Fibroblast of pulmonary artery (primary cell): ENCODE results near the gene CAMTA2.
A peak's percentile ranks its signal among the peaks of the same experiment; 100 is the strongest.

Experiments used
- DNase-seq: peaks from one replicate; pipeline ENCODE4 v3.0.0-alpha.2; 2010; ENCODE audit warnings: low read depth
- H3K4me3 ChIP-seq: replicated peaks from 2 replicates; pipeline ENCODE4 v1.5.1; 2011; ENCODE audit warnings: low read depth, mild to moderate bottlenecking, control low read depth, low read length, moderate library complexity
- CTCF ChIP-seq: IDR thresholded peaks from 2 replicates; pipeline ENCODE4 v1.5.1; 2011; ENCODE audit warnings: mild to moderate bottlenecking, control low read depth, low read length, inconsistent platforms; ENCODE audit errors: missing control alignments

Gene CAMTA2

GRCh38 chr17:4950746-4951204 lies 36.7 kb downstream of the CAMTA2 start, which contains the start of gene ENO3:
Gene ENO3, plus strand, starts transcription at chr17:4951119. Its CDS starts 711 bp downstream, at chr17:4951830.
- no peak for DNase-seq
- no peak for TF ChIP-seq CTCF
- H3K4me3 ChIP-seq: peak within 1 kb of the TSS; percentile 40

GRCh38 chr17:4950075-4950745 lies 37.3 kb downstream of the CAMTA2 start:
- TF ChIP-seq CTCF: no peak
- peak overlapping the region; percentile 40 for H3K4me3 ChIP-seq
- no peak for DNase-seq

DNA sequence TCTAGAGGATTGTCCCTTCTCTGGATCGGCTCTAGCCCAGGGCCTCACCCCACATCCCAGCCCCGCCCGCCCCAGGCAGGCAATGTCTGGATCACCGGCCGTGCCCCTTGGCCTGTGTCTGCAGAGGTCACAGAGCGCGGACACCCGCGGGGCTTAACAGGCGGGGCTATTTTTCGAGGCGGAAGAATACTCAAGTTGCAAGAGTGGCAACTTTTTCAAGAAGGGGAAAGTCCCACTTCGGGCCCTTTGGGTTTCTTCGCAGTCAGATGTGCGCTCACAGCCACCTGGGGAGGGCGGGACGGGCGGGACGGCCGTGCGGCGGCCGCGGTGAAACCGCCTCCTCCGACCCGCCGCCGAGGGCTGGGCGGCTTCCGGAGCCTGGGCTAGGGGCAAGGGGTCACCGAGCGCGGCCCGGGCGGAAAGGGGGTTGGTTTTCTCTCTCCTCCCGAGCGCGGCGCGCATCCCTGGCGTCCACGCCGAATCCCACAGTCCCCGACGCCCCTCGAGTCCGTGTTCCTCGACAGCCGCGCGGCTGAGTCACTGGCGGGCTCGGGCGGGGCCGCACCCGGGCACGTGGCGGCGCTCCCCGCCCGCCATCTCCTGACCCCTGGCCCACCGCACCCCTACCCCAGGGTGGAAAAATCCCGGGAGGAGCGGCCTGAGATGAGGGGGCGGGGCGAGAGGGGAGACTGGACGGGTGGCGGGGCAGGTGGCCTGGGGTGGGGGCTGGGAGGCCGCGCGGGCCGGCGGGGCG lies 38.0 kb downstream of the CAMTA2 start:
- DNase-seq: peak; percentile 69
- TF ChIP-seq CTCF: no peak
- H3K4me3 ChIP-seq: peak overlapping the region; percentile 95

- peak overlapping the region; percentile 95 for H3K4me3 ChIP-seq
- DNase-seq: peak; percentile 89
- no peak for TF ChIP-seq CTCF
These were observed 38.5 kb downstream of the CAMTA2 start for GRCh38 chr17:4948931-4949320.

DNA sequence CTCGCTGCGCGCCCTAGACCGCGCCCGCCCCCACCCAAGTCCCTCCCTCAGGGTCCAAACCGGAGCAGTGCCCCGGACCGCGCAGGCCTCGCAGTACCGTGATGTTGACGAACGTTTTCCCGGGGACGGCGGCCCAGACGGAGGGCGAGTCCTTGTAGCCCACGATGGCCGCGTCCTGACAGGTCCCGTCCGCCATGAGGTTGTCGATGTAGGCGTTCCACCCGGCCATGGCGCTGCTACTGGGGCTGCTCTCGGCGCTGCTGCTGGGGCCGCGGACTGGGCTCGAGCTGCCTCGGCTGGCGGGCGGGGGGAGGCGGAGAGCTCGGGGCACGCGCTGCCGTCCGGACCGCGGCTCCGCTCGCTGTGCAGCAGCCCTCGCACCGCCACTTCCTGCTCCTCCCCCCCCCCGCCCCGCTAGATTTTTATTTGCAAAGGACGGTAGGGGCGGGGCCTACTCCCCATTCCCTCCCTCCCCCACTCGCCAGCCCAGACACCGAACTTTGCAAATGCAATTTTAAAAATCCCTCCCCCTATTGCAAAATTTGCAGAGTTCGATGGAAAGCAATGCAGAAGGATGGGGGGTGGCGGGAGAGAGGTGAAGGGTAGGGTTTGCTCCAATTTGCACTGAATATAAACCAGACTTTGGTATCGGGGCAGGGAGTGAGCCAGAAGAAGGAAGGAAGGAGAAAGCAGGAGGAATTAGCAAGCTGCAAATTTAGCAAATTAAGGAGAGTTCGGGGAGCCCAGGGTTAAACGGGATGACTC lies 39.1 kb downstream of the CAMTA2 start, which contains the start of gene PFN1:
Gene PFN1, minus strand, starts transcription at position 365 of the 765 bp plus-strand sequence. Its CDS starts 136 bp downstream, at position 229.
- peak within 1 kb of the TSS; percentile 95 for H3K4me3 ChIP-seq
- no peak for TF ChIP-seq CTCF
- peak; percentile 96 for DNase-seq

- H3K4me3 ChIP-seq: peak overlapping the region; percentile 95
- peak; percentile 52 for DNase-seq
- no peak for TF ChIP-seq CTCF
These were observed 39.9 kb downstream of the CAMTA2 start for GRCh38 chr17:4947411-4948165.
